ENCODE measurements around the gene ESRRB. TPM values are rescaled to one million over a fixed set of nuclear protein-coding genes. Genes with fewer than 3 reads are reported as not detected.

Gene ESRRB
- total RNA-seq, 2 donors from 2014 or later, result 0.10 to 0.21 TPM

DNA sequence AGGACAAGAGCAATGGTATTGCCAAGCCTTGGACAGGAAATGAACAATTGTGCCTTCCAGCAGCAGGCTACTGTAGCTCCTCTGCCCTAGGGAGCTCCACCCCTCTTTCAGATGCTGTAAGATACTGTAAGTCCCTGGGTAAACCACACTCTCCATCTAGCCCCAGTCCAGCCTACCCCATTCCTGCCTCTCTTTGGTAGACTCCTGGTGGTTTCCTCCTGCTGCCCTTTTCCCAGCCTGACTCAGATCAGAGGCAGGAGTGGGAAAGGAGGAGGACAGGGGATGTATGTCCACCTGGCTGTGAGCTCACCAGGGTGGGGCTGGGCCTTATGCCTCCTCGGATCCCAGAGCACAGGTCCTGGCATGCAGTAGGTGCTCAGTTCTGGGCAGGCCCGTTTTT is 174.6 kb downstream of the ESRRB start:
- TF ChIP-seq, protein P1, sequence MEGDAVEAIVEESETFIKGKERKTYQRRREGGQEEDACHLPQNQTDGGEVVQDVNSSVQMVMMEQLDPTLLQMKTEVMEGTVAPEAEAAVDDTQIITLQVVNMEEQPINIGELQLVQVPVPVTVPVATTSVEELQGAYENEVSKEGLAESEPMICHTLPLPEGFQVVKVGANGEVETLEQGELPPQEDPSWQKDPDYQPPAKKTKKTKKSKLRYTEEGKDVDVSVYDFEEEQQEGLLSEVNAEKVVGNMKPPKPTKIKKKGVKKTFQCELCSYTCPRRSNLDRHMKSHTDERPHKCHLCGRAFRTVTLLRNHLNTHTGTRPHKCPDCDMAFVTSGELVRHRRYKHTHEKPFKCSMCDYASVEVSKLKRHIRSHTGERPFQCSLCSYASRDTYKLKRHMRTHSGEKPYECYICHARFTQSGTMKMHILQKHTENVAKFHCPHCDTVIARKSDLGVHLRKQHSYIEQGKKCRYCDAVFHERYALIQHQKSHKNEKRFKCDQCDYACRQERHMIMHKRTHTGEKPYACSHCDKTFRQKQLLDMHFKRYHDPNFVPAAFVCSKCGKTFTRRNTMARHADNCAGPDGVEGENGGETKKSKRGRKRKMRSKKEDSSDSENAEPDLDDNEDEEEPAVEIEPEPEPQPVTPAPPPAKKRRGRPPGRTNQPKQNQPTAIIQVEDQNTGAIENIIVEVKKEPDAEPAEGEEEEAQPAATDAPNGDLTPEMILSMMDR (IDR thresholded peaks at IDR 0.05), result no peak
- H3K9me3 ChIP-seq, result no peaks in the 10 kb centered on the region
- H3K27ac ChIP-seq, result no peak overlapping the region
- no peaks in the 10 kb centered on the region for H3K4me1 ChIP-seq
- no peaks in the 10 kb centered on the region for H3K27me3 ChIP-seq
- H3K9ac ChIP-seq (ENCODE audit: low read depth in 2 of 2, low read length in 2 of 2), result no peak overlapping the region
- intact Hi-C loops (cut with DNase I), result no loop called here
- DNase-seq, result no peak
- no peak overlapping the region for H3K4me3 ChIP-seq
- no peaks in the 10 kb centered on the region for H3K36me3 ChIP-seq

DNA sequence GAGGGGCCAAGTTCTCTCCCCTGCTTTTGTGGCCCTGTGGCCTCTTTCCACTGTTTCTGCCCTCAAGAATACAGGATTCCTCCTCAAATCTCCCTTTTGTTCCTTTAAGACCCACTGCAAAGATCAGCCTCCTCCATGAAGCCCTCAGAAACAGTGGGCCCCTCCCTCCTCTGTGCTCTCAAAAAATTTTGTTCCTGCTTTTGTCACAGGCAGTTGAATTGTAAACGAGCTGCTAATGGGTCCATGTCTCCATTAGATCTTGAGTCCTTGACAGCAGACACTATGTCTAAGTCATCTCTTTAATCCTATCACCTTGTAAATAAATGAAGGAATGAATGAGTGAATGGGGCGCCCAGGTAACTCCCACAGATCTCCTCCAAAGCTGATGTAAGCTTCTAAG is 175.2 kb downstream of the ESRRB start:
- Histone ChIP-seq H3K27ac (no peak overlapping the region), H3K9me3 (no peaks in the 10 kb centered on the region), H3K27me3 (no peaks in the 10 kb centered on the region), H3K4me3 (no peak overlapping the region), H3K9ac (ENCODE audit: low read depth in 2 of 2, low read length in 2 of 2) (no peak overlapping the region), H3K4me1 (no peaks in the 10 kb centered on the region), H3K36me3 (no peaks in the 10 kb centered on the region)
- intact Hi-C loops (cut with DNase I), result no loop called here
- TF ChIP-seq, protein P1 (IDR thresholded peaks at IDR 0.05), result no peak
- DNase-seq, result no peak

Other genes starting within 250 kb of the ESRRB start
- gene GPATCH2L, start 224.2 kb upstream of the ESRRB start, total RNA-seq, result 10 to 100 TPM; 33.7 to 34.7 TPM

Data from colonic mucosa (tissue), 4 donors.